Astrocyte of the cerebellum (primary cell): ENCODE data around the gene ANXA3.

Experiments
- DNase-seq: peaks from one replicate; pipeline ENCODE4 v3.0.0-alpha.2; 2011; ENCODE audit warnings: low read depth
- H3K4me3 ChIP-seq: 2 replicates; pipeline ENCODE4 v1.5.1; 2011; ENCODE audit warnings: mild to moderate bottlenecking, low read depth, low read length, moderate library complexity
- CTCF ChIP-seq: IDR thresholded peaks from 2 replicates; pipeline ENCODE4 v1.5.1; 2012; ENCODE audit warnings: low read length, low read depth, moderate library complexity, mild to moderate bottlenecking; ENCODE audit errors: missing control alignments
- in situ Hi-C: cut with HindIII; loops from 2 replicates; pipeline ENCODE4 v1.10.0; 2017; ENCODE audit warnings: low sequenced_read_pairs

ANXA3 gene

GRCh38 chr4:78552389-78553042 lies 946 bp downstream of the ANXA3 start:
- DNase-seq = no peak
- no peak for TF ChIP-seq CTCF

DNA sequence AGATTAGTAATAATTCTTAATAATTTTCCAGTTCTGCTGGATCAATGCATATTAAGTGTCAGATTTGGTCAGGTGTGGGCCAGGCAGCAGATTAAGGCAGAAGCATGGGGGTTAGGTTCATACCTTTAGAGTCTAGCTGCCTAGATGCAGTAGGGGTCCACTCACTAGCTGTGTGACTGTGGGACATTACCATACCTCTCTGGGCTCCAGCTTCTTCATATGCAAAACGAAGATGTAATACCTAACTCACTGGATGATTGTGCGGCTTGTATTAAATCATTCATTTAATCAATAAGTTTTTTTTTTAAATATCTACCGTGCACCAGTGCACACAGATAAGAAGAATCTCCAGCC lies 1.4 kb downstream of the ANXA3 start:
- no peak for DNase-seq
- H3K4me3 ChIP-seq = no peak overlapping the region
- in situ Hi-C loops = no loop called here
- no peak for TF ChIP-seq CTCF

More at GRCh38 chr4:78552389-78553042, 946 bp downstream of the ANXA3 start:
- in situ Hi-C loops = no loop called here
- H3K4me3 ChIP-seq = peak overlapping the region; percentile 44

DNA sequence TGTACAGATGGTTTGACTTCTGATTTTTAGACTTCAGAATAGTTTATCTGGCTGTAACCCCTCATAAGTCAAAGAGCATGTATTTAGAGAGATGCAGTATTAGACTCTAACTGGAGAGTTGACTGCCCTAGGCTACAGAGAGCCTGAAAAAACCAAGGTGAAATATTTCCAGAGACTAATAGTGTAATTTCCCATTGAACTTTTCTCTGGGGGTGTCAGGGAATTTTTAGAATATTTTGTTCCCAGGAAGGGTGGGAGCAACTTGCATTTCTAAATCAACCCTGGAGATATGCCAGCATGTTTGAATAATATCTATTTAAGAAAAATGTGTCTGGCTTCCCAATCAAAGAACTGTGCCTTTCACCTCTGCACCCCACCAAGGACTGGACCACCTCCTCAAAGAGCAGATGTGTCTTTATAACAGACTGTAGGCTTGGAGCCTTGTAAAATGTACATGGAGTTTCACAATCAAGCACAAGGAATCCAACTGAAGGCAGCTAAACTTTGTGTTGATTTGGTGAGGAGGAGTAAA lies 2.0 kb downstream of the ANXA3 start:
- H3K4me3 ChIP-seq = no peak overlapping the region
- no peak for DNase-seq
- no peak for TF ChIP-seq CTCF
- in situ Hi-C loops = no loop called here

DNA sequence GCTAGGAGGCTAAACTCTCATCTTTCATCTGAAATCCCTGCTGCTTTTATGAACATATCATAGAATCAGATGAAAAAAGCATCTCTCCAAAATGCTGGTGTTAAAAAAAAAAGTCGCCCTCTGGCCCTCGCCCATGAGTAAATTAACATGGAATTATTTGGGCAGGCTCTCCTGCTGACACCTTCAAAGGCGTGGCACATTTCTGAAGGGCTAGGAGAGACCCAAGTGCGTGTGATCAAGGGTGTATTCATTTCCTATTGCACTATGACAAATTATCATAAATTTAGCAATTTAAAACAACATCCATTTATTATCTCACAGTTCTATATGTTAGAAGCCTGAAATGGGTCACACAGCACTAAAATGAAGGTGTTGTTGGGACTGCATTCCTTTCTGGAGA lies 5.1 kb downstream of the ANXA3 start:
- in situ Hi-C loops = no loop called here
- H3K4me3 ChIP-seq = no peak overlapping the region
- TF ChIP-seq CTCF = no peak
- no peak for DNase-seq

DNA sequence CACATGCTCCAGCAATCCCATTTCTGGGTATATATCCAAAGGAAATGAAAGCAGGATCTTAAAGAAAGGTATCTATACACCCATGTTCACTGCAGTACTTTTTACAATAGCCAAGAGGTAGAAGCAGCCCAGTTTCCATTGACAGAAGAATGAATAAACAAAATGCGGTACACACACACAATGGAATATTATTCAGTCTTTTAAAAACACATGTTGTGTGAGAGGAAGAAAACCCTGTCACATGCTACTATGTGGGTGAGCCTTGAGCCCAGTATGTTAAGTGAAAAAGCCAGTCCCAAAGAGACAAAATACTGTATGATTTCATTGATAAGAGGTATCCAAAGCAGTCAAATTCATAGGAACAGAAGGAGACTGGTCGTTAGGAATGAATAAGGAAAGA lies 6.3 kb downstream of the ANXA3 start:
- no peak overlapping the region for H3K4me3 ChIP-seq
- in situ Hi-C loops = no loop called here
- DNase-seq = no peak
- no peak for TF ChIP-seq CTCF

DNA sequence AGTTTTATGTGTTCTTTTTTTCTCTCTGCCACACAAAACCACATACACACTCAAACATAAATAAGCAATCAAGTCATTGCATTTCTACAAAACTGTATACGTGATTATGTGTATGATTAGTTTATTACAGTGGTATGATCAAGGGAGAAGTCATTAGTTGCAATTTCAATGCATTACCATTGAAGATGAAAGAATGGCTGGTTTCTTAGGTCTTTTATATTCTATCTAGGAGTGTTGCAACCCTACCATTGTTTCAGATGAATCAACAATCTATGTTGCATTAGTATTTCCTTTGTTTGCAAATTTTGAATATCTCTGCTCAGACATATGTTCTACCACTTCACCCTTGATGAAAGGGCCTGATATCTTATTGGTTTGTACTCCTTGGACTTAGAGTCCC lies 6.8 kb downstream of the ANXA3 start:
- in situ Hi-C loops = no loop called here
- no peak for DNase-seq
- TF ChIP-seq CTCF = no peak
- no peak overlapping the region for H3K4me3 ChIP-seq
